ENCODE results near the gene SDK2.

- TF ChIP-seq CHD7 (IDR thresholded peaks at IDR 0.05; ENCODE audit: insufficient replicate concordance, low read length) (no peak), ATF2 (IDR thresholded peaks at IDR 0.05; ENCODE audit: low read length) (no peak), YY1 (IDR thresholded peaks at IDR 0.05; ENCODE audit: low read depth, low read length) (no peak), HDAC6 (IDR thresholded peaks at IDR 0.05; ENCODE audit: low read depth, low read length) (no peak), RAD21 (IDR thresholded peaks at IDR 0.05 in 1 of 2, conservative IDR thresholded peaks at IDR 0.05 in 1 of 2; ENCODE audit: low read depth in 2 of 2, low read length in 2 of 2) (no peak), POLR2A (IDR thresholded peaks at IDR 0.05; ENCODE audit: control extremely low read depth in 1 of 2, low read depth in 2 of 2, low read length in 2 of 2) (no peak), GABPA (IDR thresholded peaks at IDR 0.05; ENCODE audit: borderline replicate concordance, insufficient read depth, low read length) (no peak), CTCF (IDR thresholded peaks at IDR 0.05; ENCODE audit: control extremely low read depth in 1 of 3, insufficient read depth in 1 of 3, low read depth in 1 of 3, low read length in 3 of 3) (no peak), USF2 (IDR thresholded peaks at IDR 0.05; ENCODE audit: low read length) (no peak), SP4 (IDR thresholded peaks at IDR 0.05; ENCODE audit: low read length) (no peak)
These were observed 35.2 kb upstream of the SDK2 start for GRCh38 chr17:73679476-73679875.
